Measurements from ENCODE around the gene AHCYL2.
A peak's percentile ranks its signal among the peaks of the same experiment; 100 is the strongest.
"Not testable (repeated sequence)": the region's sequence is repeated elsewhere in the genome, so short reads cannot be mapped to it uniquely, and the experiment has no call there.

The AHCYL2 gene

DNA sequence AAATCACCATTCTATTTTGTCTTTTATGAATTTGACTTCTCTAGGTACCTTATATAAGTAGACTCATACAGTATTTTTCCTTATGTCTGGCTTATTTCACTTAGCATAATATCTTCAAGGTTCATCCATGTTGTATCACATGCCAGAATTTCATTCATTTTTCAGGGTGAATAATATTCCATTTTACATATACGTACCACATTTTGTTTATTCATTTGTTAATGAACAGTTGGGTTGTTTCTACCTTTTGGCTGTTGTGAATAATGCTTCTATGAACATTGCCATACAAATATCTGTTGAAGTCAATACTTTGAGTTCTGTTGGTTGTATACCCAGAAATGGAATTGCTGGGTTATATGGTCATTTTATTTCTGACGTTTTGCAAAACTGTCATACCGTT is 20.7 kb downstream of the AHCYL2 start:
- DNase-seq: no peak

DNA sequence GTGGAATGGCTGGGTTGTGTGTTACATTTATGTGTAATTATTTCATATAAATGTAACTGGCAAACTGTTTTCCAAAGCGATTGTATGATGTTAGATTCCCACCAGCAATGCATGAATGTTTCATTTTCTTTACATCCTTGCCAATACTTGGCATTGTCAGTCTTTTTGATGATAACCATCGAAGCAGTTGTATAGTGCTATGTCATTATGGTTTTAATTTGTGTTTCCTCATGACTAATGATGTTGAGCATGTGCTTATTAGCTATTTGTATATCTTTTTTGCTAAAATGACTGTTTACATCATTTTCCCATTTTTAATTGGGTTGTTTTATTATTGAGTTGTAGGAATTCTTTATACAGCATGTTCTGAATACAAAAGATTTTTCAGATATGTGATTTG is 22.3 kb downstream of the AHCYL2 start:
- no peak for DNase-seq

DNA sequence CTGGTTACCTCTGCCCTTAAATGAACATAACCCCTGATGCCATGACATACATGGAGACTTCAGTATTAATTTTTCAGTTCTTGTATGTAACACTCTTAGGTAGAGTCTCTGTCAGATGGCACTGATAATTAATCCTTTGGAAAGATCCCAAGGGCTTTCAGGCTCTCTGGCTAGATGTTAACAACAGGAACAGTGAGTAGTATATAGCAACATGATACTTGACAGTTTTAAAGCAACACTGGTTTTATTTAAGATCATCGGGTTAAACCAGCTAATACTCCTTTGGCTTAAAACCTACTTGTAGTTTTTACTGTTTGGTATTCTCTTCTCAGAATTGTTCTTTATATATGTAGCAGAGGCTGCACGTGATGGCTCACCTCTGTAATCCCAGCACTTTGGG is 27.3 kb downstream of the AHCYL2 start:
- DNase-seq: no peak

DNA sequence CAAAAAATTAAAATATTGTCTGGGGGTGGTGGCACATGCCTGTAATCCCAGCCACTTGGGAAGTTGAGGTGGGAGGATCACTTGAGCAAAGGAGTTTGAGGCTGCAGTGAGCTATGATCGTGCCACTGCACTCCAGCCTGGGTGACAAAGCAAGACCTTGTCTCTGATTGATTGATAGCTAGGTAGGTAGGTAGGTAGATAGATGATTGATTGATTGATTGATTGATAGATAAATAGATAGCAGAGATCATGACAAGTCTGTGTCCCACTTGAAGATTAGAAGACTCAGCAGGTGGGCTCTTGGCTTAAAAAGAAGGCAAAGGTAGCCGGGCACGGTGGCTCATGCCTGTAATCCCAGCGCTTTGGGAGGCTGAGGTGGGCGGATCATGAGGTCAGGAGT is 27.8 kb downstream of the AHCYL2 start:
- not testable (repeated sequence) for DNase-seq

DNA sequence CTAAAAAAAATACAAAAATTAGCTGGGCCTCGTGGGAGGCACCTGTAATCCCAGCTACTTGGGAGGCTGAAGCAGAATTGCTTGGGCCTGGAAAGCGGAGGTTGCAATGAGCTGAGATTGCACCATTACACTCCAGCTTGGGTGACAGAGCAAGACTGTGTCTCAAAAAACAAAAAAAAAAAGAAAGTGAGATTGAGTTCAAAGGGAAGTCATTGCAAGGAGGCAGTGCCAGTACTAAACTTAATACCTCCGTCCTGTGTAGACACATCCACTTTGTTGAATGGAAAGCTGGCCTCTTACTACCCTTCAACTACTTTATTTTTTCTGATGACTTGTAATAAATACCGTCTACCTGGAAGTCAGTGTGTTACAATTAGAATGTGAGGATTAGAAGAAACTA is 31.0 kb downstream of the AHCYL2 start:
- DNase-seq: no peak

DNA sequence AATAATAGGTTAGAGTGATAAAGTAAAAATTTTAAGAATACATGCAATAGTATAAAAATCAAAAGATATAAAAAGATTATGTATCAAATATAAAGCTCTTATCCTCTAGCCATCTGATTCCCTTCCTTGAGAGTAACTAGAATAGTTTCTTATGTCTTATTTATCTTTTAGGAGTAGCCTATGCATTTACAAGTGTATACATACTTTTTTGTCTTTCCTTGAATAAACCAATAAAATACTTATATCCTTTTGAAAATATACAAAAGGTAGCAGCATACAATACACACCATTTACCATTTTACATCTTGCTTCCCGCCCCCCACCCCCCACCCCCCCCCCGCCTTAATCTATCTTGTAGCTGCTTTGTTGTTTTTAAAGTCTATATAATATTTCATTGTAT is 31.4 kb downstream of the AHCYL2 start:
- DNase-seq: no peak

DNA sequence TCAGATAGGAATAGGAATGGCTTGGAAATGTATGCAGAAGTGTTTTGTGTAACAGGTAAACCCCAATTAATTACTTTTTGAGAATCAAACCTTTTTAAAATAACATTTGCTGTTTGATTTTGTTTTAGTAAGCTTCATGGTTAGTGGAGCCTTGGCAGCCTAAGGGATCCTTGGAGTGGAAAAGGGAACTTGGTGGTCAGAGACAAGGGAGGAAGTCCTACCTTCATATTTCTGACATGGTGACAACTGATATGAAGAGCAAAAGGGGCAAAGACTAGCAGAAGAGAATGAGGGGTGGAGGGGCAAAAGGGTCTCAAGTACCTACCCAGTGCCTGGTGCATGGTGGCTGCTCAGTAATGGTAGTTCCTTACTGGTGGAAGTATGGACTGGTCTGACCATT is 32.3 kb downstream of the AHCYL2 start:
- no peak for DNase-seq

DNA sequence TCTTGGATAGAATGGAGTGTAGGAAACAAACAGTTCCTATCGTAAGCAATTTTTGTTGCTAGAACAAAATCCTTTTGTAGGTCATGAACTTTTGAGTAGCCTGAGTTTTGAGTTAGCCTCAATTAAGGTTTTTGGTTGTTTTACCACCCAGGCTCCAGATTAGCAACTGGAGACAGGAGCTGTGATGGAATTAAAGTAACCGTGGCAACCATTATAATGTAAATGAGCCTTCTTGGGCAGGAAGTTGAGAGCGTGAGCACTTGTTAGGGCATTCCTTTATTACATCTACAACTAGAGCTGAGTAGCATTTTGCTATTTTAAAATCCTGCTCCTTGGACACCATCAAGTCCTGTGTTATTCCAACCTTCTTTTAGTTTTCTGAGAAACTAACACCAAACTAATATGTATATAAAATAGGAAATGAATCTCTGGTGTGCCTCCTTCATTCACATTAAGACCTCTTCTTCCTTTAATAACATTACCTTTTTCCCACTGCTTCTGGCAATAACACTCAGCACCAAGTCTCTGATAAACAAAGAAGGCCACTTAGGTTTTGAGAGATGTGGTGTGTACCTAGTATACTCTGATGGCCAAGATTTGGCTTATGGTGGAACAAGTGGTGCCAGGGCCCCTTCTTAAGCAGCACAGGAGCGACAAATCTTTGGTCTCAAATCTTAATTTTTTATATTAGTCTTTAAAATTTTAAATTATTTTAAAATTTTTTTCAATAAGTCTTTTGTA is 34.0 kb downstream of the AHCYL2 start:
- no peak for DNase-seq

DNA sequence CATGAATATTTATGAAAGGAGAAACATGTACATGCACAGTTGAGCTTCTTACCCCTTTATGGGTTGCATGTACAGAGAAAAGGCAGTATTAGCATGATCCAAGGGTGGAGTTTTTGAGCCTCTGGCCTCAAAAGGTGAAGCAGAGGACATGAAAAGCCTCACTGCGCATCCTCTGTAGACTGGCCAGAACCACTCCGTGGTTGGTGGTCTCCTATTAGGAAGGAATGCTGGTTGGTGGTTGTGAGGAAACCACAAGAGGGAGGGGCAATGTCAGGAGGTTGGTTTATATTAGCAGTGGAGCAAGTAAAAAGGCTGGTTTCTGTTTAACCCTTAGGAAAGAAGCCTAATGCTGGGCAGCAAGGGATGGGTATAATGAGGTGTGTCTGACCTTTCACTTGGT is 37.5 kb downstream of the AHCYL2 start:
- DNase-seq: peak; percentile 28

DNA sequence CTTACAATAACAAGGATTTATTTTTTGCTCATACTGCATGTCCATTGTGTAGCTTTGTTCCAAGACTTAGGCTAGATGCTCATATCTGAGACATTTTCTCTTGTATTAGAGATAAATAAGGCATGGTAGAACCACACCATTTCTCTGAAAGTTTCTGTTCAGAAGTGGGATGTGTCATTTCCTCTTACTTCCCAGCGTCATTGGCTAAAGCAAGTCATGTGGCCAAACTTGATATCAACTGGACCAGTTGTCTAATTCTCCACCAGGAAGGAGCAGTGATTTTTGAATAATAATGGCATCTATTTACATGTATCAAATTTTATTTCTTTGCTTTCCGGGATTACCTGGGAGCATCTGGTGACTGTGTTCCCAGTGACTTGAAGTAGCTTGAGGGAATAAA is 38.3 kb downstream of the AHCYL2 start:
- DNase-seq: no peak

DNA sequence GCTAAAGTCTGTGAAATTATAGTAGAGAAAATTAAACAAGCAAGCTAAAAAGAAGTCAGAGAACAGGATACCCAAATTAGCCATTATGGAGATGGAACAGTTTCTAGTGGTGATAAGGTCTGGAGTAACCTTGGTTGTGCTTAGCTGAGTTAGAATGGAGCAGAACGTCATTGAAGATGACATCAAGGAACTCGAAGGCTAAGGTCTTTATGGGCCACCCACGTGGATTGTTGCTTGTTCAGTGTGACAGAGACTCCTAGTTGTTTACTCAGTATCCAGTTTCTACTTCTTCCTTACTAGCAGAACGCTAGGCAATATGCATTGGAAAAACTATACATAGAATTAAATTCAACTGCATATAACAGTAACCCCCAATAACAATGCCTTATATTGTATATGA is 39.7 kb downstream of the AHCYL2 start:
- DNase-seq: no peak

DNA sequence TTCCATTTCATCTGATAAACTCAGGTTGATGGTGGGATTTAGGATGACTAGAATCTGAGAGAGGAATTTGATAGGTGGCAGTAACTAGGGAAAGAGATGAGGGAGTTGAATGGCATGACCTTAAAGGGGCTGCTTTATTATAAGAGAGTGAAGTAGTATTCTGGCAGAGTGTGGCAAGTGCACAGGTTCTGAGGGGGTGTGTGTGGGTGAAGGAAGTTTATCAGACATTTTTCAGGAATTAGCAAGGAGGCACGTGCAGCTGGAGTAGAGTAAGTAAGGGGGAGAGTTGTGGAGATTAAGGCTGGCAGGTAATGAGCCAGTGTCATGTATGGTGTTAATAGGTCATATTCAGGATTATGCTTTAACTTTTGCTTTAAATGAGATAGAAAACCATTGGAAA is 40.5 kb downstream of the AHCYL2 start:
- no peak for DNase-seq

DNA sequence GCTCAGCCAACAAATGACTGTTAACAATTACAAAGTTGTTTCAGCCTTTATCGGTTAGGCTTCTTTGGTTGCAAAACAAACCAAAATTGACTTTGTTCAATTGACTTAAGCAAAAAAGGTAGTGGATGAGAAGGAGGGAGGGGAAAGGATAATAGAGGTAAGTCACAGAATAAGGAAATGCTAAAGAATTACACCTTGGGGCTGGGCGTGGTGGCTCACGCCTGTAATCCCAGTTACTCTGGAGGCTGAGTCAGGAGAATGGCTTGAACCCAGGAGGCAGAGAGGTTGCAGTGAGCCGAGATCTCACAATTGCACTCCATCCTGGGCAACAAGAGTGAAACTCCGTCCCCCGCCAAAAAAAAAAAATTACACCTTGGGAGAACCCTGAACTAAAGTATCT is 41.4 kb downstream of the AHCYL2 start:
- DNase-seq: no peak

DNA sequence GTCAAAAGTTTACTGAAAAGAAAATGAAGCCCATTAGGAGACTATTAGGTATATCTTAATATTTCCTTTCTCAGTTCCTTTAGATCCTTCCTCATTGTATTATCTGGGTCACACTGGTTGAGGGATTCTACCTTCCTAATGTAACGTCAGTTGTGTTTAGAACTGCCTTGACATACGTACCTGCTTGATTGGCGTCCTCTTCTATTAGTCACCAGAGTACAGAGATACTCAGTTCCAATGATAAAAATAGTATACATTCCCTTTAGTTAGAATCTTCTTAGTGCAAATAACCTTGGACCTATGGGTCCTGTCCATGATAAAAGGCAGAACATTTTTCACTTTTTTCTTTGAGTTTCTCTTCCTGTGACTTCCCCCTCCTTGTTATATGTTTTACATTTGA is 45.2 kb downstream of the AHCYL2 start:
- DNase-seq: no peak

DNA sequence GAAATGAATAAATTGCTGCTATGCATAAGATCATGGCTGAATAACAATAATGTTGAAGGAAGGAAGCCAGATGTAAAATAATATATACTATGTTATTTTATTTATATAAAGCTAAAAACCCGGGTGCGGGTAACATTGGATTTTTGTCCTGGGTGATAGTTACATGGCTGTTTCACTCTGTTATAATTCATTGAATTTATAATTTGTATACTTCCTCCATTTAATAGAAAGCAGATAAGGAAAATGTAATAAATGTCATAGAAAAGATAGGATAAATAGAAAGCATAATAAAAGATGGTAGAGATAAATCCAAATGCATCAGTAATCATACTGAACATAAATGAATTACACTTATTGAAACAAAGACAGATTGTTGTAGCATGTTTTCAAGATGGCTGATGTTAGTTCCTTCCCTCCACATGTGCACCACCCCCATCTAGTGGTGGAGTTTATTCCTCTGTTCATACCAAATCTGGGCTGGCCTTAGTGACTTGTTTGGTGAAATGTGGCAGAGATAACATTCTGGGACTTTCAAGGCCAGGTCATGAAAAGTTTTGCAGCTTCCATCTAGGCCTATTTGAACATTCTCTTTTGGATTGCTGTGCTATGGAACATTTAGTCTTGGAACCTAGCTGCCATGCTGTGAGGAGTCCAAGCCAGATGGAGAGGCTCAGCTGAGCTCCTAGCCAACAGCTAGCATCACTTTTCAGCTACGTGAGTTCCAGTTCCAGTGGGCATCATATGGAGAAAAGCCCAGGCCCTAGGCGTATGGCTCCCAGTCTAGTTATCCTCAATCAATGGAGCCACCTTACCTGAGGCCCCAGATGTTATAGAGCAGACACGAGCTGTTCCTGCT is 46.9 kb downstream of the AHCYL2 start:
- DNase-seq: peak; percentile 35

DNA sequence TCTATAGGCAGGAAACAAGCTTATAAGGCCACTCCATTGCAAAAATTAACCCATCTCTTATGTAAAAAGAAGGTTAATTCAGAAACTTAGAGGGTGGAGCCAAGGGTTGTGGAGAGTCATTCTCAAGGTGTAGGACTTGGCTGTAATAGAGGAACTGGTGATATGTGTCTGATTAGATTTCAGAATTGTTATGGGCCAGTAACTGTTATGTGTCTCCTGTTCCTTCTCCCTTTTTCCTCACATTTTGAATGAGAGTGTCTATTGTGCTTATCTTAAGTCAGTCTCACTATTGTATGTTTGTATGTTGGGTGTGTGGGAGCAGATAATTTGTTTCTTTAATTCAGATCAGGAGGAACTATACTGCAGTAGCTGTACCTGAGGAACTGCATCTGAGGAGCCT is 49.1 kb downstream of the AHCYL2 start:
- DNase-seq: no peak

DNA sequence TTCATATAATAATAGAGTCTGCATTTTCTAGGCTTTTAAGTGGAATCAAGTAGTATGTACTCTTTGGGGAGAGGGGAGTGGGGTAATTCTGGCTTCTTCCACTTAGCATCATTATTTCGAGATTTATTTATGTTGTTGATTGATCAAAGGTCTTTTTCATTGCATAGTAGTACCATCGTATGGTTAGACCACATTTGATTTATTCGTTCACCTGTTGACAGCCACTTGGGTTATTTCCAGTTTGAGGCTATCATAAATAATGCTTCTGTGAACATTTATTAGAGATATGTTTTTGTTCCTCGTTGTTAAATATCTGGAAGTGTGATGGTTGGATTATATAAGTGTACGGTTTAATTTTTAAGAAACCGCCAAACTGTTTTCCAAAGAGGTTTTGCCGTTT is 52.8 kb downstream of the AHCYL2 start:
- DNase-seq: no peak

DNA sequence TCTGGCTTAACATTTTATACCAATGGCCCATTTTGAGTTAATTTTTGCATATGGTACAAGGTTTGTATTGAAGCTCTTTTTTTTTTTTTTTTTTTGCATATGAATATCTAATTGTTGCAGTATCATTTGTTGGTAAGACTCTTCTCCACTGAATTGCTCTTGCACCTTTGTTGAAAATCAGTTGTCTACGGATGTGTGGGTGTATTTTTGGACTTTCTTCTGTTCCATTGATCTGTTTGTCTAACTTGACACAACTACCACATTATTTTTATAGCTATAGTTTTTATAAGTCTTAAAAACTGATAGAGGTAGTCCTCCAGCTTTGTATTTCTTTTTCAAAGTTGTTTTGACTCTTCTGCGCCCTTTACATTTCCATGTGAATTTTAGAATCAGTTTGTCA is 53.9 kb downstream of the AHCYL2 start:
- DNase-seq: no peak

DNA sequence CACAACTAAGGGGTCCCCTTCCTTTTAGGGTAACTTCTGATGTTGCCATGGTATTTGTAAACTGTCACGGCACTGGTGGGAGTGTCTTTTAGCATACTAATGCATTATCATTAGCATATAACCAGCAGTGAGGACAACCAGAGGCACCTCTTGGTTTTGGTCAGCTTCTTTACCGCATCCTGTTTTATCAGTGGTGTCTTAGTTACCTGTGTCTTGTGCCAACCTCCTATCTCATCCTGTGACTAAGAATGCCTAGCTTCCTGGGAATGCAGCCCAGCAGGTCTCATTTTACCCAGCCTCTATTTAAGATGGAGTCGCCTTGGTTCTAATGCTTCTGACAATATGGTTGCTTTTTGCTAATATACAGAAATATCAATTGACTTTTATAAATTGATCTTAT is 54.9 kb downstream of the AHCYL2 start:
- DNase-seq: no peak

DNA sequence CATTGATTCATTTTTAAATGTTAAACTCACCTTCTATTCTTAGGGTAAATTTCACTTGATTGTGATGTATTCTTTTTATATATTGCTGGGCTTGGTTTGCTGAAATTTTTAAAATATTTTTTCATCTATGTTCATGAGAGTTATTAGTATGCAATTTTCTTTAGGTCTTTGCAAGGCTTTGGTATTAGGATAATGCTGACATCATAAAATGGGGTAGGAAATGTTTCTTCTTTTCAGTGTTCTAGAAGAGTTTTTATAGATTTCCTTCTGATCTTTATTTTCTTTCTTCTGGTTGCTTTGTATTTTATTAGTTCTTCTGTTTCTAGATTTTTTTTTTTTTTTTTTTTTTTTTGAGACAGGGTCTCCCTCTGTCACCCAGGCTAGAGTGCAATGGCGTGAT is 56.3 kb downstream of the AHCYL2 start:
- no peak for DNase-seq

DNA sequence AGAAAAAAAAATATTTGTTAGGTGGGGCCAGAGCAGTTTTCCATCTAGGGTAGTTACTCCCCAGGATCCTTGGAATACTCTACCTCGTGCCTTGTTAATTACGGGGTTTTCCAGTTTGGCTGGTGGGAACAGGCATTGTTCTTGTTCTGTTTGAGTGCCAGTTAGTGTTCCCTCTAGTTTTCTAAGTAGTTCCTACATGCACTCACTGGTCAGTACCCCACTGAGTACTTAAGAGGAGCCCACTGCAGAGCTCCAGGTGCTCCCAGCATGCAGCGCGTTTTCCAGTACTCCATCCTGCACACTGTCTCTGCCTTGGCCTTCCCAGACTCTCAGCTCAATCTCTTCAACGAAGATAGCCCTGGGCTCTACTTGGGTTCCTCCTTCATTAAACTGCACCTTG is 58.0 kb downstream of the AHCYL2 start:
- no peak for DNase-seq

DNA sequence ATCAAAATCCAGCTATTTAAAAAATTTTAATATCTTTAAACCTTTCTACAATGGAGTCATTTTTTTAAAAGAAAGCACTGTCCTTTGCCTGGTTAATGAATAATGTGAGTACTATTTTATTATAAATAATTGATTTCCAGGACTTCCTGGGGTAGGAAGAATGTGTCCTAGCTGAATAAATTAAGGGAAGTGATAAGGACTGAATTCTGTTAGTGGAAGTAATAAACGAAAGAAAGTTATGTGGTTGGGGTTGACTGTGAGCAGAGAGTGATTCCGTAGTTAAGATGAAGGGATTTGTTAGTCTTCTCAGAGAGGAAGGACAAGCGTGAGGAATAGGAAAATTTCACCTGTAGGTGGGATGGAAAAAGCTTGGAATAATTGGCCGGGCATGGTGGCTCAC is 59.1 kb downstream of the AHCYL2 start:
- no peak for DNase-seq

DNA sequence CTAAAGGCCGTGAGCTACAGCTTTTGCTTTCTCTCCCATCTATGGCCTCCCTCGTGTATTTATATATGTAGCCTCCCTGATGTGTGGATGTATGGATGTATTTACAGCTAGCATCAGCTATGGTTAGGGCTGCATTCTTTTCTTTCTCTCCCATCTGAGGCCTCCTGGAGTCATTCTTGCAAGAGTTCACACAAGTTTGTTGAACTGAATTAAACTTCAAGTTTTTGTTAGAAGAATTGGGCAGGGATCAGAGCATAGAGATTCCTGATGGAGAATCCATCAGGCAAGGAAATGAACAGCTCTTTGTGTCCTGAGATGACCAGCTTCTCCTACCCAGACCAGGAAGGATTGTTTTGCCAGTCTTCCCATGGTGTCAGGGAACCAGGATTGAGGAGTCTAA is 60.3 kb downstream of the AHCYL2 start:
- peak; percentile 6 for DNase-seq

DNA sequence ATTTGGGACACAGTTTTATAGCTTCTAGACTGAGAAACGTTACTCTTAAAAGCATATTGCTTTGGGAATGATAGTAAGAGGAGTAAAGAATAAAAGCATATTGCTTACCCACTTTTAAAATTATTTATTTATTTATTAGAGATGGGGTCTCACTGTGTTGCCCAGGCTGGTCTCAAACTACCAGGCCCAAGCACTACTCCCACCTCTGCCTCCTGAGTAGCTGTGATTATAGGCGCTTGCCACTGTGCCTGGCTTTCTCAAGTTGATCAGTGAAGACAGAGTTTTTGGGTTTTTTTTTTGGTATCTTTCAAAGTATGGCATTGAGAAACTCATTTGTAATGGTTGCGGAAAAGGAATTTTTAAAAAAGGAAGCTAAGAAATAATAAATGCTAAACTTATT is 68.0 kb downstream of the AHCYL2 start:
- DNase-seq: no peak

DNA sequence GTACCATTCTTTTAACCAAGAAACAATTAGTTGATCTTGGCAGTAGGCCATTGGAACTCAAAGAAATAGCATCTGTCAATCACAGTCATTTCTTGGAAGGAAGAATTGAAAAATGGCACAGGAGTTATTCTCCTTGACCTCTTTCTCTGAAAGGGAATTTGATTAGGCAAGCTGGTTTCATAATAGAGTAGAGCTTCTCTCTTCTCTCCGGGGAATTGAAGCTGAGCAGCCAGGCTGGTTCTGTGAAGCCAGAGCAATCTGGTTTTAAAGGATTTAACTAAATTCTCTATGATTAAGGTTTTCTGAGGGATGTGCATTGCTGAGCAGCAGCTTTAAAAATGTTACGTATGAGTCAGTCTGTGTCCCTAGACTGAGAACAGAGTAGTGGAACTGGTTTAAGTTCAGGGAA is 70.2 kb downstream of the AHCYL2 start:
- DNase-seq: peak; percentile 87

All from fibroblast of upper back skin (primary cell).